Adrenal gland (tissue), 12 donors: ENCODE results near the gene JSRP1. TPM values are rescaled to one million over a fixed set of nuclear protein-coding genes. Genes with fewer than 3 reads are reported as not detected.

Experiments
- DNase-seq, 7 donors: peaks; one replicate each; pipeline ENCODE4 v3.0.0-alpha.2; 2019 to 2020
- H3K27ac ChIP-seq, 5 donors: fragments of 200-600 bp; sonication (generic) in 4 of 5; 1 replicate in 3 of 5; 2 replicates in 2 of 5; pipeline versions ENCODE4 v1.5.1 to v1.8.0; 2016 to 2020; ENCODE audit warnings: mild to moderate bottlenecking in 1 of 5
- H3K27me3 ChIP-seq: fragments of 200-600 bp; 2 replicates; pipeline ENCODE4 v1.8.0; 2021
- H3K36me3 ChIP-seq, 2 donors: fragments of 200-600 bp; replicated peaks in 1 of 2; 1 replicate in 1 of 2; 2 replicates in 1 of 2; pipeline versions ENCODE4 v1.5.1 to v1.8.0; 2018 to 2022
- H3K4me1 ChIP-seq, 2 donors: fragments of 200-600 bp; replicated peaks in 1 of 2; 1 replicate in 1 of 2; 2 replicates in 1 of 2; pipeline versions ENCODE4 v1.5.1 to v1.8.0; 2018 to 2021
- H3K4me3 ChIP-seq, 4 donors: fragments of 200-600 bp; sonication (generic) in 3 of 4; one replicate each; pipeline ENCODE4 v1.5.1; 2016 to 2018
- H3K9me3 ChIP-seq, 3 donors: fragments of 200-600 bp; sonication (generic) in 1 of 3; replicated peaks in 1 of 3; 1 replicate in 2 of 3; 2 replicates in 1 of 3; pipeline versions ENCODE4 v1.5.1 to v1.8.0; 2016 to 2021
- CTCF ChIP-seq, 6 experiments: fragments of 450-650 bp in 4 of 6; fragments of 200-600 bp in 2 of 6; sonication (generic) in 1 of 6; IDR thresholded peaks; 1 replicate in 5 of 6; 2 replicates in 1 of 6; pipeline versions ENCODE4 v1.5.1 to v1.8.0; 2016 to 2021; ENCODE audit warnings: antibody characterized with exemption in 6 of 6, mild to moderate bottlenecking in 2 of 6, moderate library complexity in 1 of 6
- POLR2A ChIP-seq, 2 donors: fragments of 450-650 bp; IDR thresholded peaks; one replicate each; pipeline ENCODE4 v1.6.1; 2017; ENCODE audit warnings: antibody characterized with exemption in 2 of 2, mild to moderate bottlenecking in 2 of 2, moderate library complexity in 1 of 2
- WGBS, 4 donors: extraction: QIAGEN DNeasy Blood & Tissue Kit in 2 of 4; methylation state at CpG; one replicate each; pipeline versions ENCODE4 v1.1.5 to v1.1.7; 2013 to 2017; 5-methylcytosine and 5-hydroxymethylcytosine counted together
- intact Hi-C, 2 donors: fragments of 100-400 bp; cut with DNase I; formaldehyde crosslinking; loops; one replicate each; pipeline versions ENCODE4 v1.14.1 to v1.15.0; 2022 to 2023
- polyA plus RNA-seq, 3 donors: library from polyadenylated mRNA; stranded (reverse); fragments of 200-250 nt in 2 of 3; fragments of 350-450 nt in 1 of 3; fragmentation: Illumina TruSeq in 1 of 3; extraction: RNeasy Lipid Tissue Mini Kit (QIAGEN cat#74804) in 1 of 3; gene quantifications; one replicate each; pipeline ENCODE4 v1.2.3, GENCODE V29; 2013 to 2014
- total RNA-seq, 9 donors: library from RNA; depleted of rRNA in 4 of 9; stranded (reverse); fragments of >200 nt in 4 of 9; fragments of 120-200 nt in 1 of 9; fragmentation: NEBNext Ultra II Directional in 1 of 9; extraction: Animal tissue kit (Norgen Biotek cat#: 25700) in 1 of 9; gene quantifications; one replicate each; pipeline versions ENCODE4 v1.1.0 to v1.2.4, GENCODE V29; 2013 to 2023
- donor health status: healthy with polysubstance abuse.
- donor health status: Bipolar disorder and iron deficiency.
- donor health status: DM: yes; HTN: yes; CAD: no.
- donor health status: DM: no; HTN: no; CAD: no.
- donor health status: DM: no; HTN: no; CAD: no.
- donor health status: DM: yes; HTN: yes; CAD: no.

Gene JSRP1
- total and polyA plus RNA-seq, 12 donors: 0.54 to 1.2 (median 0.83) TPM; not detected in 6

GRCh38 chr19:2210987-2211740, 45.1 kb downstream of the JSRP1 start:
- WGBS, 4 donors: 92 to 97% (median 93%) methylated on average over 7 to 33 of the region's 33 CpGs
- no peaks in the 10 kb centered on the region for H3K27me3 ChIP-seq
- peaks cover 0 to 79% of the 10 kb centered on the region in 2 donors for H3K36me3 ChIP-seq
- intact Hi-C loops: no loop called here
- H3K4me3 ChIP-seq: no peak overlapping the region
- H3K9me3 ChIP-seq: no peaks in the 10 kb centered on the region
- TF ChIP-seq CTCF (IDR thresholded peaks at IDR 0.05) (no peak), POLR2A (IDR thresholded peaks at IDR 0.05) (no peak)
- peaks cover 0 to 4% of the 10 kb centered on the region in 2 donors for H3K4me1 ChIP-seq
- no peak overlapping the region for H3K27ac ChIP-seq
- no peak for DNase-seq

- TF ChIP-seq CTCF (IDR thresholded peaks at IDR 0.05) (no peak), POLR2A (IDR thresholded peaks at IDR 0.05) (no peak)
- DNase-seq: no peak
- Histone ChIP-seq H3K4me1 (peaks cover 0 to 4% of the 10 kb centered on the region in 2 donors), H3K36me3 (peaks cover 0 to 69% of the 10 kb centered on the region in 2 donors), H3K27me3 (no peaks in the 10 kb centered on the region), H3K4me3 (no peak overlapping the region), H3K27ac (no peak overlapping the region), H3K9me3 (no peaks in the 10 kb centered on the region)
- intact Hi-C loops: no loop called here
- 91 to 94% (median 93%) methylated on average over 6 to 21 of the region's 21 CpGs for WGBS, 4 donors
Observed at GRCh38 chr19:2210206-2210605, 46.0 kb downstream of the JSRP1 start.

GRCh38 chr19:2209408-2209807, 46.8 kb downstream of the JSRP1 start:
- H3K27ac ChIP-seq: no peak overlapping the region
- peaks cover 0 to 4% of the 10 kb centered on the region in 2 donors for H3K4me1 ChIP-seq
- TF ChIP-seq POLR2A (IDR thresholded peaks at IDR 0.05) (no peak), CTCF (IDR thresholded peaks at IDR 0.05) (no peak)
- H3K27me3 ChIP-seq: no peaks in the 10 kb centered on the region
- no peaks in the 10 kb centered on the region for H3K9me3 ChIP-seq
- 84 to 91% (median 88%) methylated on average over 4 to 17 of the region's 17 CpGs for WGBS, 4 donors
- H3K36me3 ChIP-seq: peaks cover 0 to 61% of the 10 kb centered on the region in 2 donors
- no peak for DNase-seq
- H3K4me3 ChIP-seq: no peak overlapping the region
- intact Hi-C loops: no loop called here

- Histone ChIP-seq H3K27ac (no peak overlapping the region), H3K36me3 (peaks cover 0 to 57% of the 10 kb centered on the region in 2 donors), H3K27me3 (no peaks in the 10 kb centered on the region), H3K9me3 (no peaks in the 10 kb centered on the region), H3K4me3 (no peak overlapping the region), H3K4me1 (peaks cover 0 to 4% of the 10 kb centered on the region in 2 donors)
- no peak for TF ChIP-seq CTCF (IDR thresholded peaks at IDR 0.05)
- no peak for TF ChIP-seq POLR2A (IDR thresholded peaks at IDR 0.05)
- no peak for DNase-seq
- WGBS, 4 donors: 54 to 77% (median 74%) methylated on average over 10 of the region's 10 CpGs
- intact Hi-C loops: no loop called here
Observed at GRCh38 chr19:2208975-2209374, 47.2 kb downstream of the JSRP1 start.
